Measurements from ENCODE around the gene MBP.
"Not testable (repeated sequence)": the region's sequence is repeated elsewhere in the genome, so short reads cannot be mapped to it uniquely, and the experiment has no call there.

MBP gene

GRCh38 chr18:76948345-76948744, 184.2 kb downstream of the MBP start:
- intact Hi-C loops (cut with DNase I), result no loop called here
- no peak for DNase-seq

GRCh38 chr18:76944346-76944745, 188.2 kb downstream of the MBP start:
- DNase-seq; intact Hi-C loops (cut with DNase I): not testable (repeated sequence)

GRCh38 chr18:76943542-76944339, 188.8 kb downstream of the MBP start:
- DNase-seq, result no peak
- intact Hi-C loops (cut with DNase I), result no loop called here

- DNase-seq, result no peak
- intact Hi-C loops (cut with DNase I), result no loop called here
These were observed 191.3 kb downstream of the MBP start for GRCh38 chr18:76941284-76941683.

GRCh38 chr18:76938619-76939018, 194.0 kb downstream of the MBP start:
- DNase-seq, result no peak
- intact Hi-C loops (cut with DNase I), result no loop called here

GRCh38 chr18:76937597-76937996, 195.0 kb downstream of the MBP start:
- intact Hi-C loops (cut with DNase I), result no loop called here
- no peak for DNase-seq

- intact Hi-C loops (cut with DNase I), result no loop called here
These were observed 195.7 kb downstream of the MBP start for GRCh38 chr18:76936877-76937276.

GRCh38 chr18:76935722-76936337, 196.8 kb downstream of the MBP start:
- intact Hi-C loops (cut with DNase I), result no loop called here
- DNase-seq, result peak in 1 of 42 donors; percentile 31

More at GRCh38 chr18:76936877-76937276, 195.7 kb downstream of the MBP start:
- no peak for DNase-seq

GRCh38 chr18:76932026-76932819, 200.4 kb downstream of the MBP start:
- intact Hi-C loops (cut with DNase I), result no loop called here
- DNase-seq, result peak in 10 of 42 donors; percentile 16 to 73 (median 32)

GRCh38 chr18:76931171-76931570, 201.4 kb downstream of the MBP start:
- intact Hi-C loops (cut with DNase I), result no loop called here
- DNase-seq, result no peak

Data from head of caudate nucleus (tissue), 42 donors.